Measurements from ENCODE around the gene ADAMTS18. TPM values are rescaled to one million over a fixed set of nuclear protein-coding genes. Genes with fewer than 3 reads are reported as not detected.

The ADAMTS18 gene
- total RNA-seq, 6 experiments from 2014 or later = not detected

DNA sequence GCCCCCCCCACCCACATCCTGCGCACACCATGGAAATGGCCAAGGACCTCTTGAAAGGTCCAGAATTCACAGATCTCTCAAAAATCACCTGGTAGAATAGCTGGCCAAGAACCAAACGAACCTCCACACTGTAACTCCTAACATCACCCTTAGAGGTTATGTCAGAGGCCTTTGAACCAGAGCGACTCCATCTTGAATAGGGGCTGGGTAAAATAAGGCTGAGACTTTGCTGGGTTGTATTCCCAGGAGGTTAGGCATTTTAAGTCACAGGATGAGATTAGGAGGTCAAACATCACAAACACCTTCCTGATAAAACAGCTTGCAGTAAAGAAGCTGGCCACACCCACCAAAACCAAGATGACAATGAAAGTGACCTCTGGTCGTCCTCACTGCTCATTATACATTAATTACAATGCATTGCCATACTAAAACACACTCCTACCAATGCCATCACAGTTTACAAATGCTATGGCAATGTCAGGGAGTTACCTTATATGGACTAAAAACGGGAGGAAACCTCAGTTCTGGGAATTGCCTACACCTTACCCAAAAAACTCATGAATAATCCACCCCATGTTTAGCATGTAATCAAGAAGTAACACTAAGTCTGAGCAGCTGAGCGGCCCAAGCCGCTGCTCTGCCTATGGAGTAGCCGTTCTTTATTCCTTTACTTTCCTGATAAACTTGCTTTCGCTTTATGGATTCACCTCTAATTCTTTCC, 200.9 kb downstream of the ADAMTS18 start:
- no peak for DNase-seq
- TF ChIP-seq, protein P1, sequence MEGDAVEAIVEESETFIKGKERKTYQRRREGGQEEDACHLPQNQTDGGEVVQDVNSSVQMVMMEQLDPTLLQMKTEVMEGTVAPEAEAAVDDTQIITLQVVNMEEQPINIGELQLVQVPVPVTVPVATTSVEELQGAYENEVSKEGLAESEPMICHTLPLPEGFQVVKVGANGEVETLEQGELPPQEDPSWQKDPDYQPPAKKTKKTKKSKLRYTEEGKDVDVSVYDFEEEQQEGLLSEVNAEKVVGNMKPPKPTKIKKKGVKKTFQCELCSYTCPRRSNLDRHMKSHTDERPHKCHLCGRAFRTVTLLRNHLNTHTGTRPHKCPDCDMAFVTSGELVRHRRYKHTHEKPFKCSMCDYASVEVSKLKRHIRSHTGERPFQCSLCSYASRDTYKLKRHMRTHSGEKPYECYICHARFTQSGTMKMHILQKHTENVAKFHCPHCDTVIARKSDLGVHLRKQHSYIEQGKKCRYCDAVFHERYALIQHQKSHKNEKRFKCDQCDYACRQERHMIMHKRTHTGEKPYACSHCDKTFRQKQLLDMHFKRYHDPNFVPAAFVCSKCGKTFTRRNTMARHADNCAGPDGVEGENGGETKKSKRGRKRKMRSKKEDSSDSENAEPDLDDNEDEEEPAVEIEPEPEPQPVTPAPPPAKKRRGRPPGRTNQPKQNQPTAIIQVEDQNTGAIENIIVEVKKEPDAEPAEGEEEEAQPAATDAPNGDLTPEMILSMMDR (IDR thresholded peaks at IDR 0.05) = no peak
- Mint-ChIP-seq H3K4me3 (no peak overlapping the region; the same call in 1 of the 2 replicates), H3K27me3 (ENCODE audit: insufficient read depth) (peaks cover 3% of the 10 kb centered on the region), H3K4me1 (ENCODE audit: low read depth) (peaks cover 8% of the 10 kb centered on the region; the same call in 1 of the 2 replicates), H3K9me3 (no peaks in the 10 kb centered on the region), H3K27ac (no peak overlapping the region), H3K36me3 (ENCODE audit: low read depth) (no peaks in the 10 kb centered on the region)

Other genes with a start within 250 kb of the ADAMTS18 start
- gene MON1B, start 243.8 kb downstream of the ADAMTS18 start, total RNA-seq (2021; fragmentation: NEBNext Ultra II Directional; extraction: Animal tissue kit (Norgen Biotek cat#: 25700)) = 10 to 100 TPM; 28.7 to 36.5 (median 33.0) TPM
- gene SYCE1L, start 235.6 kb downstream of the ADAMTS18 start, total RNA-seq (2021; fragmentation: NEBNext Ultra II Directional; extraction: Animal tissue kit (Norgen Biotek cat#: 25700)) = not detected